Fibroblast of skin of back (primary cell): ENCODE results near the gene GADD45G.

Source experiments
- DNase-seq: peaks from one replicate; pipeline ENCODE4 v3.0.0-alpha.2; 2013

Gene GADD45G

DNA sequence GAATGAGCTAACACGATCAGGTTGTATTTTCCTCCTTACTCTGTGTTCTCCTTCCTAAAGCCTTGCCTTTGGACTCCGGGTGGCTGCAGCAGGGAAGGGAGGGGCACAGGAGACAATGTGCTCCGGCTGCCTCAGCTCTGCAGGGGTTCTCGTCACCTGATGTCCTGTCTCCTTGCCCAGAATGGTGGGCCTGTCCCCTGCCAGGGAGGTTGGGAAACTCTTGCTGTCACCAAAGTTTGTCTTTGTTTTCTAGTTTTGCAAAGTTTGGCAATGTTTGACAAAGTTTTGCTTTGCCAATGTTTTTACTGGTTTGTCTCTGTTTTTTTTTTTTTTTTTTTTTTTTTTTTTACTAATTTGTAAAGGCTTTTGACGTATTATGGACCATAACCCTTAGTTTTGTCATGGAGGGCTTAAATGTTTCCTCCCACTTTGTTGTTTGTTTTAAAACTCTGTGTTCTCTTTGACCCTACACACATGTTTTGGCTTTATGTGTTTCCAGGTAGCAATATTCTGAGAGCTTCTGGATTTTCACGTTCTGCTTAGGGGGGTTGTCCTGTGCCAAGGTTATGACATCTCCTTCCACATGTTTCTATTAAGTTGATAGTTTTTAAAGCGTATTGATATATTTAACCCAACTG lies 49.3 kb downstream of the GADD45G start:
- DNase-seq: no peak

DNA sequence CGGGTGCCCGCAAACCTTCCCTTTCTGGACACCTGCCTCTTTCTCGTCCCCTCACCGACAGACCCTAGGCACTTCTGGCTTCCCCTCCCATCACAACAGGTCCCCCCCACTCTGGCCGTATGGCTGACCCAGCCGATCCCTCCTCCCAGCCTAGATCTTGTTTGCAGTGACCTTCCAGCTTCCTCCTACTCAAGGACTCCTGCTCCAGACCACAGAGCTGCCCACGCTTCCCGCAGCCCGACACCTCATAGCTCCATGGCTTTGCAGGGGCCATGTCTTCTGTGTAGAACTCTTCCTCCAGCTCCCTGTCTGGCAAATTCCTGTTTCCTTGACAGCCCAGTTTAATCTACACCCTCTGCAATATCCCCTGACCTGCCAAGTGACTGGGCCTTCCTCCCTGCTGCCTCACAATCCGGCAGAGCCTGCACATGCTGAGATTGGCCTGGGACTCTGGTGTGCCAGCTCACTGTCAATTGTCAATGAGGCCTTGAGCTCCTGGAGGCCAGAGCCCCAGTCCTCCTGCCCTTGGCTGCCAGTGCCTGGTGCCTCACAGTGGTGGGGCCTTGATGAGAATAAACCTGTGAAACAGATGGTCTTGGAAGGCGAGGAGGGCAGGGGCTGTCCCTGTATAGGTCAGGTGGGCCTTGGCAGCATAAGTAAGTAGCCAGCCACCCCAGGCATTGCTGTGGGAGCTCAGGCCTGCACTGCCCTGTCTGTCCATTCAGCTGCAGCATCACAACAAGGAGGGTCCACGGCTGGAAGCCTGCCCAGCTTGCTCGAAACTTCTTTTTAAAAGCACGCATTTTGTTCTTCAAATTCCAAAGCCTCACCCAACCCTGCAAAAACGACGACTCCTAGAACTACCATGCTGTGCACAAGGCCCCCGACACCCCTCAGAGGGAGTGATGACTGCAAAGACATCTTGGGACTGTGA lies 50.5 kb downstream of the GADD45G start:
- no peak for DNase-seq
